ENCODE results near the gene PMM2.

Gene PMM2

GRCh38 chr16:8758022-8758421 is 39.6 kb upstream of the PMM2 start:
- no peaks in the 10 kb centered on the region for H3K9me2 ChIP-seq (ENCODE audit: low read depth, low read length)
- H3K27ac ChIP-seq (ENCODE audit: low read depth, low read length, poor library complexity, severe bottlenecking), result no peak overlapping the region
- no peaks in the 10 kb centered on the region for H3K79me2 ChIP-seq (ENCODE audit: insufficient read depth, low read length)
- no peak for TF ChIP-seq EZH2 (IDR thresholded peaks at IDR 0.05; ENCODE audit: borderline replicate concordance, low read length)
- no peak for TF ChIP-seq CTCF (IDR thresholded peaks at IDR 0.05; ENCODE audit: low read length)
- no peaks in the 10 kb centered on the region for H3K9me3 ChIP-seq (ENCODE audit: low read length)
- H3K36me3 ChIP-seq (ENCODE audit: insufficient read depth, low read length), result no peaks in the 10 kb centered on the region
- no peaks in the 10 kb centered on the region for H3F3A ChIP-seq (ENCODE audit: insufficient read depth, low read length)
- H2AFZ ChIP-seq (ENCODE audit: low read length), result no peak overlapping the region
- no peak overlapping the region for H3K9ac ChIP-seq (ENCODE audit: low read length)
- no peaks in the 10 kb centered on the region for H3K27me3 ChIP-seq (ENCODE audit: insufficient read depth, low read length)
- H3K4me1 ChIP-seq (ENCODE audit: insufficient read depth, low read length, severe bottlenecking), result no peaks in the 10 kb centered on the region
- no peak overlapping the region for H3K4me2 ChIP-seq (ENCODE audit: low read length)
- H4K20me1 ChIP-seq (ENCODE audit: insufficient read depth, low read length), result no peaks in the 10 kb centered on the region
- H3K4me3 ChIP-seq (ENCODE audit: low read depth, low read length, poor library complexity, severe bottlenecking), result no peak overlapping the region

- Histone ChIP-seq H3K27me3 (ENCODE audit: insufficient read depth, low read length) (no peaks in the 10 kb centered on the region), H3K27ac (ENCODE audit: low read depth, low read length, poor library complexity, severe bottlenecking) (no peak overlapping the region), H2AFZ (ENCODE audit: low read length) (no peak overlapping the region), H3K4me3 (ENCODE audit: low read depth, low read length, poor library complexity, severe bottlenecking) (no peak overlapping the region), H4K20me1 (ENCODE audit: insufficient read depth, low read length) (no peaks in the 10 kb centered on the region), H3K9me3 (ENCODE audit: low read length) (no peaks in the 10 kb centered on the region), H3K9me2 (ENCODE audit: low read depth, low read length) (no peaks in the 10 kb centered on the region), H3K9ac (ENCODE audit: low read length) (no peak overlapping the region), H3F3A (ENCODE audit: insufficient read depth, low read length) (no peaks in the 10 kb centered on the region), H3K36me3 (ENCODE audit: insufficient read depth, low read length) (no peaks in the 10 kb centered on the region), H3K79me2 (ENCODE audit: insufficient read depth, low read length) (no peaks in the 10 kb centered on the region), H3K4me2 (ENCODE audit: low read length) (no peak overlapping the region), H3K4me1 (ENCODE audit: insufficient read depth, low read length, severe bottlenecking) (no peaks in the 10 kb centered on the region)
- no peak for TF ChIP-seq EZH2 (IDR thresholded peaks at IDR 0.05; ENCODE audit: borderline replicate concordance, low read length)
Observed at GRCh38 chr16:8760021-8760420, 37.6 kb upstream of the PMM2 start.

- no peaks in the 10 kb centered on the region for H3F3A ChIP-seq (ENCODE audit: insufficient read depth, low read length)
- H3K79me2 ChIP-seq (ENCODE audit: insufficient read depth, low read length), result no peaks in the 10 kb centered on the region
- H3K9me2 ChIP-seq (ENCODE audit: low read depth, low read length), result no peaks in the 10 kb centered on the region
- H3K9me3 ChIP-seq (ENCODE audit: low read length), result no peaks in the 10 kb centered on the region
- H3K4me3 ChIP-seq (ENCODE audit: low read depth, low read length, poor library complexity, severe bottlenecking), result no peak overlapping the region
- no peak overlapping the region for H3K27ac ChIP-seq (ENCODE audit: low read depth, low read length, poor library complexity, severe bottlenecking)
- TF ChIP-seq CTCF (IDR thresholded peaks at IDR 0.05; ENCODE audit: low read length) (no peak), EZH2 (IDR thresholded peaks at IDR 0.05; ENCODE audit: borderline replicate concordance, low read length) (no peak)
- no peaks in the 10 kb centered on the region for H3K36me3 ChIP-seq (ENCODE audit: insufficient read depth, low read length)
- H3K4me2 ChIP-seq (ENCODE audit: low read length), result no peak overlapping the region
- H3K27me3 ChIP-seq (ENCODE audit: insufficient read depth, low read length), result no peaks in the 10 kb centered on the region
- H3K4me1 ChIP-seq (ENCODE audit: insufficient read depth, low read length, severe bottlenecking), result no peaks in the 10 kb centered on the region
- H2AFZ ChIP-seq (ENCODE audit: low read length), result no peak overlapping the region
- H4K20me1 ChIP-seq (ENCODE audit: insufficient read depth, low read length), result no peaks in the 10 kb centered on the region
- no peak overlapping the region for H3K9ac ChIP-seq (ENCODE audit: low read length)
Observed at GRCh38 chr16:8761078-8761477, 36.6 kb upstream of the PMM2 start.

- Histone ChIP-seq H3K36me3 (ENCODE audit: insufficient read depth, low read length) (no peaks in the 10 kb centered on the region), H3F3A (ENCODE audit: insufficient read depth, low read length) (no peaks in the 10 kb centered on the region), H3K27me3 (ENCODE audit: insufficient read depth, low read length) (no peaks in the 10 kb centered on the region), H4K20me1 (ENCODE audit: insufficient read depth, low read length) (no peaks in the 10 kb centered on the region), H3K79me2 (ENCODE audit: insufficient read depth, low read length) (no peaks in the 10 kb centered on the region), H3K9ac (ENCODE audit: low read length) (no peak overlapping the region), H3K9me3 (ENCODE audit: low read length) (no peaks in the 10 kb centered on the region), H3K4me1 (ENCODE audit: insufficient read depth, low read length, severe bottlenecking) (no peaks in the 10 kb centered on the region), H3K4me3 (ENCODE audit: low read depth, low read length, poor library complexity, severe bottlenecking) (no peak overlapping the region), H2AFZ (ENCODE audit: low read length) (no peak overlapping the region), H3K9me2 (ENCODE audit: low read depth, low read length) (no peaks in the 10 kb centered on the region), H3K27ac (ENCODE audit: low read depth, low read length, poor library complexity, severe bottlenecking) (no peak overlapping the region), H3K4me2 (ENCODE audit: low read length) (no peak overlapping the region)
- no peak for TF ChIP-seq EZH2 (IDR thresholded peaks at IDR 0.05; ENCODE audit: borderline replicate concordance, low read length)
- TF ChIP-seq CTCF (IDR thresholded peaks at IDR 0.05; ENCODE audit: low read length), result no peak
Observed at GRCh38 chr16:8762254-8762653, 35.4 kb upstream of the PMM2 start.

All from OCI-LY1 (cell line).